Colonic mucosa (tissue), 4 donors: ENCODE measurements around the gene TTC9B. TPM values are rescaled to one million over a fixed set of nuclear protein-coding genes. Genes with fewer than 3 reads are reported as not detected.

Experiments
- DNase-seq: peaks from one replicate; pipeline ENCODE4 v3.0.0-alpha.2; 2020
- H3K27ac ChIP-seq: fragments of 200-600 bp; one replicate; pipeline ENCODE4 v1.8.0; 2021
- H3K27me3 ChIP-seq: fragments of 200-600 bp; one replicate; pipeline ENCODE4 v1.8.0; 2021
- H3K36me3 ChIP-seq: fragments of 200-600 bp; one replicate; pipeline ENCODE4 v1.8.0; 2021
- H3K4me1 ChIP-seq: fragments of 200-600 bp; one replicate; pipeline ENCODE4 v1.8.0; 2021; ENCODE audit warnings: mild to moderate bottlenecking
- H3K4me3 ChIP-seq: fragments of 200-600 bp; one replicate; pipeline ENCODE4 v1.8.0; 2021
- H3K9ac ChIP-seq, 2 donors: one replicate each; pipeline ENCODE4 v1.7.0; 2013; ENCODE audit warnings: control low read depth in 2 of 2, low read depth in 2 of 2, low read length in 2 of 2
- H3K9me3 ChIP-seq: fragments of 200-600 bp; one replicate; pipeline ENCODE4 v1.8.0; 2021
- CTCF ChIP-seq: fragments of 200-600 bp; IDR thresholded peaks from one replicate; pipeline ENCODE4 v1.8.0; 2022; ENCODE audit warnings: antibody characterized with exemption, mild to moderate bottlenecking
- intact Hi-C: fragments of 100-400 bp; cut with DNase I; formaldehyde crosslinking; loops from one replicate; pipeline ENCODE4 v1.14.1; 2022
- total RNA-seq, 2 donors: library from RNA; stranded (reverse); fragmentation: NEBNext Ultra II Directional in 1 of 2; extraction: Animal tissue kit (Norgen Biotek cat#: 25700) in 1 of 2; gene quantifications; one replicate each; pipeline ENCODE4 v1.2.1, GENCODE V29; 2021
- donor health status: healthy.
- donor health status: DM: no; HTN: no; CAD: no.
- donor health status: DM: no; HTN: no; CAD: no.

TTC9B gene
- total RNA-seq, 2 donors from 2014 or later: 0.30 to 0.69 TPM

- TF ChIP-seq CTCF: no peak
- DNase-seq: no peak
- Histone ChIP-seq H3K9ac (no peak overlapping the region), H3K36me3 (no peaks in the 10 kb centered on the region), H3K27me3 (peaks cover 37% of the 10 kb centered on the region), H3K27ac (no peak overlapping the region), H3K4me3 (no peak overlapping the region), H3K9me3 (no peaks in the 10 kb centered on the region), H3K4me1 (peaks cover 10% of the 10 kb centered on the region)
- intact Hi-C loops: no loop called here
Observed at GRCh38 chr19:40228346-40228745, 10.2 kb upstream of the TTC9B start.

GRCh38 chr19:40225440-40226305, 7.5 kb upstream of the TTC9B start:
- TF ChIP-seq CTCF: no peak
- no peak overlapping the region for H3K9ac ChIP-seq

GRCh38 chr19:40224342-40225150, 6.4 kb upstream of the TTC9B start:
- intact Hi-C loops: loop anchor here (5.0 kb wide), 1 partner anchor 87 kb away; no protein-coding TSS in a partner anchor
- Histone ChIP-seq H3K27ac (no peak overlapping the region), H3K27me3 (peaks cover 44% of the 10 kb centered on the region), H3K4me1 (peaks cover 10% of the 10 kb centered on the region), H3K9ac (no peak overlapping the region), H3K36me3 (no peaks in the 10 kb centered on the region), H3K4me3 (no peak overlapping the region), H3K9me3 (no peaks in the 10 kb centered on the region)
- DNase-seq: no peak
- TF ChIP-seq CTCF: no peak

More at GRCh38 chr19:40225440-40226305, 7.5 kb upstream of the TTC9B start:
- no peaks in the 10 kb centered on the region for H3K36me3 ChIP-seq
- intact Hi-C loops: no loop called here
- H3K27me3 ChIP-seq: peaks cover 37% of the 10 kb centered on the region
- peak overlapping the region; percentile 6 for H3K4me3 ChIP-seq
- no peak for DNase-seq
- H3K9me3 ChIP-seq: no peaks in the 10 kb centered on the region
- H3K27ac ChIP-seq: no peak overlapping the region
- peaks cover 10% of the 10 kb centered on the region for H3K4me1 ChIP-seq

GRCh38 chr19:40223135-40223822, 5.1 kb upstream of the TTC9B start:
- no peaks in the 10 kb centered on the region for H3K9me3 ChIP-seq
- TF ChIP-seq CTCF: no peak
- H3K27ac ChIP-seq: no peak overlapping the region
- H3K27me3 ChIP-seq: peaks cover 50% of the 10 kb centered on the region
- peak; percentile 76 for DNase-seq
- H3K9ac ChIP-seq: no peak overlapping the region
- no peak overlapping the region for H3K4me3 ChIP-seq
- H3K4me1 ChIP-seq: peaks cover 10% of the 10 kb centered on the region
- no peaks in the 10 kb centered on the region for H3K36me3 ChIP-seq
- intact Hi-C loops: loop anchor here (5.0 kb wide), 1 partner anchor 86 kb away; no protein-coding TSS in a partner anchor
